OCI-LY3 (cell line): ENCODE results near the gene CDON.
A peak's percentile ranks its signal among the peaks of the same experiment; 100 is the strongest.

ENCODE experiments used
- H2AFZ ChIP-seq: fragments of 200-600, 300-600 bp; shearing (Covaris generic); 2 replicates; pipeline ENCODE4 v1.6.0; 2014; ENCODE audit warnings: antibody characterized with exemption, low read depth, low read length
- H3K27ac ChIP-seq: fragments of 200-600, 300-600 bp; sonication (generic); 2 replicates; pipeline ENCODE4 v1.5.1; 2014; ENCODE audit warnings: mild to moderate bottlenecking, low read length, moderate library complexity, mixed read lengths
- H3K27me3 ChIP-seq: fragments of 200-600, 300-600 bp; sonication (generic); 2 replicates; pipeline ENCODE4 v1.6.1; 2014; ENCODE audit warnings: low read depth, low read length, mixed read lengths
- H3K36me3 ChIP-seq: fragments of 200-600, 300-600 bp; sonication (generic); replicated peaks from 2 replicates; pipeline ENCODE3; 2014; ENCODE audit warnings: low read depth, low read length, mixed read lengths
- H3K4me1 ChIP-seq: fragments of 300-600, 200-600 bp; sonication (generic); 2 replicates; pipeline ENCODE4 v1.6.1; 2014; ENCODE audit warnings: low read length, mixed read lengths
- H3K4me2 ChIP-seq: fragments of 200-600, 300-600 bp; sonication (generic); 2 replicates; pipeline ENCODE4 v1.6.1; 2014; ENCODE audit warnings: low read length, mixed read lengths
- H3K4me3 ChIP-seq: fragments of 300-600, 200-600 bp; sonication (generic); 2 replicates; pipeline ENCODE4 v1.5.1; 2014; ENCODE audit warnings: antibody characterized with exemption, mild to moderate bottlenecking, low read length, moderate library complexity
- H3K79me2 ChIP-seq: fragments of 300-600, 200-600 bp; shearing (Covaris generic); 2 replicates; pipeline ENCODE4 v1.6.1; 2014; ENCODE audit warnings: mild to moderate bottlenecking, low read length, mixed read lengths
- H3K9ac ChIP-seq: fragments of 300-600, 200-600 bp; shearing (Covaris generic); 2 replicates; pipeline ENCODE4 v1.6.0; 2014; ENCODE audit warnings: mild to moderate bottlenecking, low read length, moderate library complexity
- H3K9me3 ChIP-seq: fragments of 200-600, 300-600 bp; shearing (Covaris generic); 2 replicates; pipeline ENCODE4 v1.6.1; 2014; ENCODE audit warnings: low read length, mixed read lengths; ENCODE audit not compliant: insufficient read depth
- H4K20me1 ChIP-seq: fragments of 200-600, 300-600 bp; sonication (generic); 2 replicates; pipeline ENCODE4 v1.6.1; 2016; ENCODE audit warnings: low read length, mixed read lengths; ENCODE audit not compliant: insufficient read depth
- EZH2phosphoT487 ChIP-seq: fragments of 200-600 bp; shearing (Covaris generic); IDR thresholded peaks from 2 replicates; pipeline ENCODE4 v1.6.1; 2018; ENCODE audit warnings: antibody characterized with exemption, mixed run types, low read depth
- TF ChIP-seq, protein P1 (sequence below): fragments of 200-600, 300-600 bp; sonication (generic); IDR thresholded peaks from 2 replicates; pipeline ENCODE4 v1.5.1; 2014; ENCODE audit warnings: antibody characterized with exemption, low read length, low read depth

CDON gene

GRCh38 chr11:125923633-125924032 is 139.0 kb downstream of the CDON start:
- Histone ChIP-seq H3K9me3 (no peaks in the 10 kb centered on the region), H3K36me3 (no peaks in the 10 kb centered on the region), H3K27me3 (peaks cover 53% of the 10 kb centered on the region), H3K9ac (no peak overlapping the region), H3K27ac (no peak overlapping the region), H2AFZ (no peak overlapping the region), H3K79me2 (no peaks in the 10 kb centered on the region), H3K4me1 (0 out of 2 replicates have a peak, but pooled peaks cover 4% of the 10 kb centered on the region), H3K4me2 (no peak overlapping the region), H4K20me1 (no peaks in the 10 kb centered on the region), H3K4me3 (no peak overlapping the region)
- TF ChIP-seq, protein P1, sequence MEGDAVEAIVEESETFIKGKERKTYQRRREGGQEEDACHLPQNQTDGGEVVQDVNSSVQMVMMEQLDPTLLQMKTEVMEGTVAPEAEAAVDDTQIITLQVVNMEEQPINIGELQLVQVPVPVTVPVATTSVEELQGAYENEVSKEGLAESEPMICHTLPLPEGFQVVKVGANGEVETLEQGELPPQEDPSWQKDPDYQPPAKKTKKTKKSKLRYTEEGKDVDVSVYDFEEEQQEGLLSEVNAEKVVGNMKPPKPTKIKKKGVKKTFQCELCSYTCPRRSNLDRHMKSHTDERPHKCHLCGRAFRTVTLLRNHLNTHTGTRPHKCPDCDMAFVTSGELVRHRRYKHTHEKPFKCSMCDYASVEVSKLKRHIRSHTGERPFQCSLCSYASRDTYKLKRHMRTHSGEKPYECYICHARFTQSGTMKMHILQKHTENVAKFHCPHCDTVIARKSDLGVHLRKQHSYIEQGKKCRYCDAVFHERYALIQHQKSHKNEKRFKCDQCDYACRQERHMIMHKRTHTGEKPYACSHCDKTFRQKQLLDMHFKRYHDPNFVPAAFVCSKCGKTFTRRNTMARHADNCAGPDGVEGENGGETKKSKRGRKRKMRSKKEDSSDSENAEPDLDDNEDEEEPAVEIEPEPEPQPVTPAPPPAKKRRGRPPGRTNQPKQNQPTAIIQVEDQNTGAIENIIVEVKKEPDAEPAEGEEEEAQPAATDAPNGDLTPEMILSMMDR = no peak
- TF ChIP-seq EZH2phosphoT487 = no peak

DNA sequence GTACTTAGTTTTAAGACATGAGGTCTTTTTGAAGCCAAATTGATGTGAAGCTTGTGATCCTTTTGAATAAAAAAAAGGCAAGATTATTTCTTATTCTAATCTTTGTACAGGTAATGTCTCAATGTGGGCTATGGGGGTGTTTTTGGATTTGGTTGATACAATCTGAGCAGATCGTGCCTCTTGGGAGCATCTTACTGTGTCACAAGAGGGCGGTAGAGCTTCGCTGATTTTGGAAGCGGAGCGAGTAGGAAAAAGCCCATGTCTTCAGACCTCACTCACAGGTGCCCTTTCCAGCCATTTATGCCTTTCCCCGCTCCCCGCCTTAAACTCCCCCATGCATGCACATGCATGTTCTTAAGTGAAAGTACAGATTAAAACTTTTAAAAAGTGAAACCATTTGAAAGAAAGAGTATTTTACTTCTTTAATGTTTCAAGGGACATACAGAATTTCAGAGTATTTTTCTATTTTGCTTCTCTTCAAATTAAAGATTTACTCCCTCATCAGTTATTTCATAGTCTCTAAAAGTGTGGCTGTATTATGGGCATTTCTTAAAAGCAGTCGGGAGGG is 139.6 kb downstream of the CDON start:
- Histone ChIP-seq H3K4me1 (0 out of 2 replicates have a peak, but pooled peaks cover 4% of the 10 kb centered on the region), H4K20me1 (no peaks in the 10 kb centered on the region), H3K4me3 (no peak overlapping the region), H3K4me2 (peak overlapping the region; percentile 24; the same call in 1 of the 2 replicates), H2AFZ (no peak overlapping the region), H3K36me3 (no peaks in the 10 kb centered on the region), H3K9me3 (no peaks in the 10 kb centered on the region), H3K27me3 (peaks cover 49% of the 10 kb centered on the region), H3K79me2 (no peaks in the 10 kb centered on the region), H3K27ac (no peak overlapping the region), H3K9ac (no peak overlapping the region)
- TF ChIP-seq, protein P1 = peak; percentile 81
- no peak for TF ChIP-seq EZH2phosphoT487

- Histone ChIP-seq H3K27ac (no peak overlapping the region), H3K4me1 (0 out of 2 replicates have a peak, but pooled peaks cover 4% of the 10 kb centered on the region), H3K36me3 (no peaks in the 10 kb centered on the region), H2AFZ (no peak overlapping the region), H3K27me3 (peaks cover 45% of the 10 kb centered on the region), H4K20me1 (no peaks in the 10 kb centered on the region), H3K4me2 (no peak overlapping the region), H3K9me3 (no peaks in the 10 kb centered on the region), H3K79me2 (no peaks in the 10 kb centered on the region), H3K4me3 (no peak overlapping the region), H3K9ac (no peak overlapping the region)
- TF ChIP-seq, protein P1 = no peak
- TF ChIP-seq EZH2phosphoT487 = no peak
These were observed 140.5 kb downstream of the CDON start for GRCh38 chr11:125922156-125922555.

- Histone ChIP-seq H3K79me2 (no peaks in the 10 kb centered on the region), H3K4me2 (no peak overlapping the region), H3K4me3 (no peak overlapping the region), H3K27me3 (peaks cover 36% of the 10 kb centered on the region), H3K4me1 (peaks cover 8% of the 10 kb centered on the region; the same call in 1 of the 2 replicates), H3K9ac (no peak overlapping the region), H4K20me1 (no peaks in the 10 kb centered on the region), H3K9me3 (no peaks in the 10 kb centered on the region), H3K36me3 (no peaks in the 10 kb centered on the region), H2AFZ (no peak overlapping the region), H3K27ac (no peak overlapping the region)
- TF ChIP-seq, protein P1 = no peak
- no peak for TF ChIP-seq EZH2phosphoT487
These were observed 141.6 kb downstream of the CDON start for GRCh38 chr11:125921042-125921441.
